ENCODE results near the gene TPM2. TPM values are rescaled to one million over a fixed set of nuclear protein-coding genes. Genes with fewer than 3 reads are reported as not detected.

Gene TPM2
- total RNA-seq, 1 donor, result 911 TPM

DNA sequence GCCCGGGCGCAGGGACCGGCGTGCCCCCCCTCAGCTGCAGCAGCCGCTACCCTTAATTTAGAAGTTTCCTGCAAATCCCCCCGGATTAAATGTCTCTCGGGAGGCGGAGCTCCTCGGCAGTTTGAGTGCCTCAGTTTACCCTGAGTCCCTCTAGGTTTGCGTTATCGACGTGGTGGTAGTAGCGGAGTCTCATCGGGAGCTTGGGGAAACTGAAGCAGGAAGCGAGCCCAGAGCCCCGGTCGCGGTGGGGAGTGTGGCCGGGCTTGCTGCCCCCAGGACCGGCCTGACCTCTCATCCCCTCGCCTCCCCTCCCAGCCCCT lies 529 bp upstream of the TPM2 start:
- peak overlapping the region; percentile 74 for H3K27ac ChIP-seq (ENCODE audit: low read depth, low read length)
- H3K79me2 ChIP-seq (ENCODE audit: insufficient read depth, low read length), result peaks cover 43% of the 10 kb centered on the region
- H4K20me1 ChIP-seq (ENCODE audit: insufficient read depth, low read length), result peaks cover 45% of the 10 kb centered on the region
- peaks cover 34% of the 10 kb centered on the region for H3K36me3 ChIP-seq (ENCODE audit: insufficient read depth, low read length)
- H2AFZ ChIP-seq (ENCODE audit: low read length), result no peak overlapping the region
- H3K27me3 ChIP-seq (ENCODE audit: insufficient read depth, low read length), result no peaks in the 10 kb centered on the region
- H3K4me1 ChIP-seq (ENCODE audit: insufficient read depth, low read length), result peaks cover 39% of the 10 kb centered on the region
- peak overlapping the region; percentile 93 for H3K4me3 ChIP-seq (ENCODE audit: insufficient read depth, low read length)
- no peaks in the 10 kb centered on the region for H3K9me3 ChIP-seq (ENCODE audit: low read depth, low read length)
- peak; percentile 91 for DNase-seq (ENCODE audit: insufficient read length, low spot score, missing footprints)
- TF ChIP-seq, protein P1, sequence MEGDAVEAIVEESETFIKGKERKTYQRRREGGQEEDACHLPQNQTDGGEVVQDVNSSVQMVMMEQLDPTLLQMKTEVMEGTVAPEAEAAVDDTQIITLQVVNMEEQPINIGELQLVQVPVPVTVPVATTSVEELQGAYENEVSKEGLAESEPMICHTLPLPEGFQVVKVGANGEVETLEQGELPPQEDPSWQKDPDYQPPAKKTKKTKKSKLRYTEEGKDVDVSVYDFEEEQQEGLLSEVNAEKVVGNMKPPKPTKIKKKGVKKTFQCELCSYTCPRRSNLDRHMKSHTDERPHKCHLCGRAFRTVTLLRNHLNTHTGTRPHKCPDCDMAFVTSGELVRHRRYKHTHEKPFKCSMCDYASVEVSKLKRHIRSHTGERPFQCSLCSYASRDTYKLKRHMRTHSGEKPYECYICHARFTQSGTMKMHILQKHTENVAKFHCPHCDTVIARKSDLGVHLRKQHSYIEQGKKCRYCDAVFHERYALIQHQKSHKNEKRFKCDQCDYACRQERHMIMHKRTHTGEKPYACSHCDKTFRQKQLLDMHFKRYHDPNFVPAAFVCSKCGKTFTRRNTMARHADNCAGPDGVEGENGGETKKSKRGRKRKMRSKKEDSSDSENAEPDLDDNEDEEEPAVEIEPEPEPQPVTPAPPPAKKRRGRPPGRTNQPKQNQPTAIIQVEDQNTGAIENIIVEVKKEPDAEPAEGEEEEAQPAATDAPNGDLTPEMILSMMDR (IDR thresholded peaks at IDR 0.05; ENCODE audit: extremely low read depth, low read depth, low read length), result no peak
- H3K4me2 ChIP-seq (ENCODE audit: insufficient read depth, low read length), result peak overlapping the region; percentile 100

DNA sequence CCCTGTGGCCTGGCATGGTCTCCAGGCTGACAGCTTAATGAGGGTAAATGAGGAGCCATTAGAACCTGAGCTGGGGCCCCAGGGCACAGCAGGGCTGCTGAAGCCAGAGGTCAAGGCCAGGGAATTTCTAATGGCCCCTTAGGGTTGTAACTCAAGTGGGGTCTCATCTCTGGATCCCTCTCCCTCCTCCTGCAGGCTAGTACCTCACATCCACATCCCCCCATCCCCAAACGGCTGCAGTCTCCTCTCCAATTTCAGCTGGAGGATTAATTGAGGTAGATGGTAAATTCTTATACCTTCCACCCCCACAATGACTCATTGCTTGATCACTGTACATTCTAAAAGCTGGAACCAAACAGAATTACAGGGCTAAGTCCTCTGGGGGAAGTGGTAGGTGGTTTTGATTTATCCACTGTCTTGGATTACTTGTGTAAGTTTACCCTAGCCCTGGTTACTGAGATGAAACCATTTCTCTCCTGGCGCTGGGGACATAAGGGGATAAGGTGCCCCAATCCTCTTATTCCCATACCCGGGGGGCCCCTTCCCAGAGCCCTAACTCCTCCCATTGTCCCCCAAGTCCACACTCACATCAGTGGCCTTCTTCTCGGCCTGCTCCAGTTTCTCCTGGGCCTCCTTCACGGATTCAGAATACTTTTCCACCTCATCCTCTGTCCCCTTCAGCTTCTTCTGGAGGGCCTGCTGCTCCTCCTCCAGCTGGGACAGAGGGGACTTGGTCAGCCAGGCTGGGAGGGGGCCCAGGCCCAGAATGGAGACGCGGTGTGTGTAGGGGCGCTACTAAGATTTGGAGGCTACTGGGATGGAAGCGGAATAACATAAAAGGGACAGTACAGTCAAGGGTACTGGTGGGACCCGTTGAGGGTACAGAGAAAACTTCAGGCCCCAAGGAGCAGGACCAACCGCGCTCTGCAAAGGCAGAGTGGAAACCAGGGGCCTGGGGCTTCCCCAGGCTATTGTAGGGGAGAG lies 875 bp downstream of the TPM2 start:
- Histone ChIP-seq H3K79me2 (ENCODE audit: insufficient read depth, low read length) (peaks cover 52% of the 10 kb centered on the region), H3K9me3 (ENCODE audit: low read depth, low read length) (no peaks in the 10 kb centered on the region), H3K36me3 (ENCODE audit: insufficient read depth, low read length) (peaks cover 48% of the 10 kb centered on the region), H3K4me2 (ENCODE audit: insufficient read depth, low read length) (peak overlapping the region; percentile 100), H3K27me3 (ENCODE audit: insufficient read depth, low read length) (no peaks in the 10 kb centered on the region), H3K4me1 (ENCODE audit: insufficient read depth, low read length) (peaks cover 48% of the 10 kb centered on the region), H3K4me3 (ENCODE audit: insufficient read depth, low read length) (peak overlapping the region; percentile 93), H2AFZ (ENCODE audit: low read length) (no peak overlapping the region), H4K20me1 (ENCODE audit: insufficient read depth, low read length) (peaks cover 59% of the 10 kb centered on the region), H3K27ac (ENCODE audit: low read depth, low read length) (peak overlapping the region; percentile 83)
- TF ChIP-seq, protein P1 (IDR thresholded peaks at IDR 0.05; ENCODE audit: extremely low read depth, low read depth, low read length), result no peak
- peak; percentile 94 for DNase-seq (ENCODE audit: insufficient read length, low spot score, missing footprints)

DNA sequence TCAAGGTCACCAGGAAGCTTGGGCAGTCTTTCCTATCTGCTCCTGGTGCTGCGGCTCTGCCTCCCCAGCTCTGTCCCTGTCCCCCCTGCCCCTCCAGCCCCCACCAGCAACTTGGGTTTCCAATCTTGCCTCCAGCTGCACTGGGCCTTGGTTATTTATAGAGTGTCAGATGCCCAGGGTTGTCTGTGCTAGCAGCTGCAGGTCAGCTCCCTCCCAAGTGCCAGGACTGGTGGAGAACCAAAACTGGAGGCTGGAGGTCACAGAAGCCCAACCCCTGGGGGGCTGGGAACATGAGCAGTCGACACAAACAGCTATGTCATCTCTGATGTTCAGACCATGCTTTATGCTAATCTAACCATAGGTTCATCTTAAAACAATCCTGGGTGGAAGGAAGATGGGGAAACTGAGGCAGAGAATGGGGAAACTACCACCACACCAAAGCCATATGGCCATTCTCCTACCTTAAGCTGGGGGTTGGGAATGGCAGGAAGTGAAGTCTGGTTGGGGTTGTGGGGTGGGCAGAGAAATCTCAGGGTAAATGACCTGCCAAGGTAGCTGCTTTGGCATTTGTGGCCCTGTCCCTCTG lies 1.7 kb downstream of the TPM2 start:
- H3K9me3 ChIP-seq (ENCODE audit: low read depth, low read length), result no peaks in the 10 kb centered on the region
- DNase-seq (ENCODE audit: insufficient read length, low spot score, missing footprints), result peak; percentile 79
- H3K4me2 ChIP-seq (ENCODE audit: insufficient read depth, low read length), result peak overlapping the region; percentile 100
- peak overlapping the region; percentile 83 for H3K27ac ChIP-seq (ENCODE audit: low read depth, low read length)
- peaks cover 66% of the 10 kb centered on the region for H4K20me1 ChIP-seq (ENCODE audit: insufficient read depth, low read length)
- H2AFZ ChIP-seq (ENCODE audit: low read length), result no peak overlapping the region
- peaks cover 53% of the 10 kb centered on the region for H3K4me1 ChIP-seq (ENCODE audit: insufficient read depth, low read length)
- H3K4me3 ChIP-seq (ENCODE audit: insufficient read depth, low read length), result peak overlapping the region; percentile 93
- TF ChIP-seq, protein P1 (IDR thresholded peaks at IDR 0.05; ENCODE audit: extremely low read depth, low read depth, low read length), result no peak
- no peaks in the 10 kb centered on the region for H3K27me3 ChIP-seq (ENCODE audit: insufficient read depth, low read length)
- peaks cover 52% of the 10 kb centered on the region for H3K79me2 ChIP-seq (ENCODE audit: insufficient read depth, low read length)
- peaks cover 56% of the 10 kb centered on the region for H3K36me3 ChIP-seq (ENCODE audit: insufficient read depth, low read length)

DNA sequence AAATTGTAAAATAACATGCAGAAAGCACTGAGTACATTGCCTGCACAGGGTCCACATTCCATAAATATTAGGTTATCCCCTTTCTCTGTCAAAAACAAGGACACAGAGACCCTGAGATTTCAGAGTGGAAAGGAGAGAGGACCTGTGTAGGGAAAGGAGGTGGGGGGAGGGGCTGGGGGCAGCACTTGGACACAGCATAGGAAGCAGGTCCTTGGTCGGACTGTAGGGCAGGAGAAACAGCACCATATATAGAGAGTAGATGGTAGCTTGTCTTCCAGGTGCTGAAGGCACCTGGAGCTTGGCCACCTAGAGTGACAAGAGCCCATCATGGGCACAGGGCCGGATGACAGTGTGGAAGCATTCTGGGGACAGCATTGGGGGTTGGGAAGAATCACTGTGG lies 2.4 kb downstream of the TPM2 start:
- Histone ChIP-seq H3K4me1 (ENCODE audit: insufficient read depth, low read length) (peaks cover 56% of the 10 kb centered on the region), H3K9me3 (ENCODE audit: low read depth, low read length) (no peaks in the 10 kb centered on the region), H3K36me3 (ENCODE audit: insufficient read depth, low read length) (peaks cover 63% of the 10 kb centered on the region), H3K4me3 (ENCODE audit: insufficient read depth, low read length) (peak overlapping the region; percentile 93), H3K4me2 (ENCODE audit: insufficient read depth, low read length) (peak overlapping the region; percentile 100), H2AFZ (ENCODE audit: low read length) (no peak overlapping the region), H3K27me3 (ENCODE audit: insufficient read depth, low read length) (no peaks in the 10 kb centered on the region), H4K20me1 (ENCODE audit: insufficient read depth, low read length) (peaks cover 73% of the 10 kb centered on the region), H3K79me2 (ENCODE audit: insufficient read depth, low read length) (peaks cover 52% of the 10 kb centered on the region), H3K27ac (ENCODE audit: low read depth, low read length) (peak overlapping the region; percentile 83)
- TF ChIP-seq, protein P1 (IDR thresholded peaks at IDR 0.05; ENCODE audit: extremely low read depth, low read depth, low read length), result no peak
- peak; percentile 52 for DNase-seq (ENCODE audit: insufficient read length, low spot score, missing footprints)
